HEK293 (cell line): ENCODE measurements around the gene HM13.
A peak's percentile ranks its signal among the peaks of the same experiment; 100 is the strongest.

ENCODE experiments used
- CTCF ChIA-PET: fragments of 350-600 bp; formaldehyde crosslinking; extraction: SDS; loops from one replicate; lab custom pipeline; 2021; ENCODE audit warnings: antibody characterized with exemption; lab: Yijun Ruan, JAX
- POLR2A ChIA-PET: fragments of 300-600 bp; formaldehyde crosslinking; extraction: SDS; loops from one replicate; lab custom pipeline; 2020; ENCODE audit warnings: antibody characterized with exemption, inconsistent platforms; lab: Yijun Ruan, JAX
- H3K27ac ChIP-seq: fragments of 200-500 bp; sonication (Bioruptor generic); 2 replicates; pipeline ENCODE4 v1.5.1; 2014; ENCODE audit warnings: low read depth, low read length, control low read depth, inconsistent platforms; ENCODE audit errors: extremely low read depth
- H3K36me3 ChIP-seq, 2 experiments: fragments of 200-500 bp in 1 of 2; sonication (Bioruptor generic) in 1 of 2; 1 replicate in 1 of 2; 2 replicates in 1 of 2; pipeline ENCODE4 v1.5.1; 2014 to 2017; ENCODE audit warnings: inconsistent platforms in 2 of 2, low read length in 2 of 2; ENCODE audit not compliant: control insufficient read depth in 2 of 2, insufficient read depth in 1 of 2
- H3K4me1 ChIP-seq: fragments of 200-500 bp; sonication (Bioruptor generic); 2 replicates; pipeline ENCODE4 v1.5.1; 2014; ENCODE audit warnings: mild to moderate bottlenecking, low read length, inconsistent platforms; ENCODE audit not compliant: control insufficient read depth, insufficient read depth
- H3K4me3 ChIP-seq: 2 replicates; pipeline ENCODE4 v1.5.1; 2011; ENCODE audit warnings: low read depth, mild to moderate bottlenecking, control low read depth, low read length, moderate library complexity
- H3K9me3 ChIP-seq: fragments of 200-500 bp; sonication (Bioruptor generic); 2 replicates; pipeline ENCODE4 v1.5.1; 2014; ENCODE audit warnings: low read depth, low read length, inconsistent platforms; ENCODE audit not compliant: control insufficient read depth, insufficient read depth
- GLIS1 ChIP-seq: fragments of 450-650 bp; formaldehyde crosslinking; IDR thresholded peaks from 2 replicates; pipeline ENCODE4 v1.5.1; 2016; ENCODE audit warnings: missing biosample characterization, missing genetic modification characterization
- KLF16 ChIP-seq: fragments of 450-650 bp; formaldehyde crosslinking; IDR thresholded peaks from 2 replicates; pipeline ENCODE4 v1.5.1; 2017; ENCODE audit warnings: missing biosample characterization, missing genetic modification characterization
- KLF8 ChIP-seq: fragments of 450-650 bp; formaldehyde crosslinking; IDR thresholded peaks from 2 replicates; pipeline ENCODE4 v1.5.1; 2016; ENCODE audit warnings: missing biosample characterization, missing genetic modification characterization
- KLF9 ChIP-seq: fragments of 450-650 bp; formaldehyde crosslinking; IDR thresholded peaks from 2 replicates; pipeline ENCODE4 v1.5.1; 2016; ENCODE audit warnings: missing biosample characterization, missing genetic modification characterization, low read depth
- YY1 ChIP-seq: fragments of 450-650 bp; formaldehyde crosslinking; IDR thresholded peaks from 2 replicates; pipeline ENCODE4 v1.5.1; 2018; ENCODE audit warnings: missing biosample characterization, missing genetic modification characterization
- ZBTB21 ChIP-seq: fragments of 450-650 bp; formaldehyde crosslinking; IDR thresholded peaks from 2 replicates; pipeline ENCODE4 v1.5.1; 2017; ENCODE audit warnings: missing biosample characterization, missing genetic modification characterization
- ZEB2 ChIP-seq: fragments of 450-650 bp; formaldehyde crosslinking; IDR thresholded peaks from 2 replicates; pipeline ENCODE4 v1.5.1; 2016; ENCODE audit warnings: missing biosample characterization, missing genetic modification characterization
- ZFP69B ChIP-seq: fragments of 450-650 bp; formaldehyde crosslinking; IDR thresholded peaks from 2 replicates; pipeline ENCODE4 v1.5.1; 2016; ENCODE audit warnings: missing biosample characterization, missing genetic modification characterization
- ZIC2 ChIP-seq: fragments of 450-650 bp; formaldehyde crosslinking; IDR thresholded peaks from 2 replicates; pipeline ENCODE4 v1.5.1; 2016; ENCODE audit warnings: missing biosample characterization, missing genetic modification characterization
- ZNF140 ChIP-seq: fragments of 450-650 bp; formaldehyde crosslinking; IDR thresholded peaks from 2 replicates; pipeline ENCODE4 v1.5.1; 2016; ENCODE audit warnings: missing biosample characterization, missing genetic modification characterization
- ZNF155 ChIP-seq: fragments of 450-650 bp; formaldehyde crosslinking; IDR thresholded peaks from 2 replicates; pipeline ENCODE4 v1.5.1; 2016; ENCODE audit warnings: missing biosample characterization, missing genetic modification characterization
- ZNF16 ChIP-seq: fragments of 450-650 bp; formaldehyde crosslinking; IDR thresholded peaks from 2 replicates; pipeline ENCODE4 v1.5.1; 2016; ENCODE audit warnings: low read depth, missing biosample characterization, missing genetic modification characterization
- ZNF175 ChIP-seq: fragments of 450-650 bp; formaldehyde crosslinking; IDR thresholded peaks from 2 replicates; pipeline ENCODE4 v1.5.1; 2016; ENCODE audit warnings: missing biosample characterization, missing genetic modification characterization
- ZNF324 ChIP-seq: fragments of 450-650 bp; formaldehyde crosslinking; IDR thresholded peaks from 2 replicates; pipeline ENCODE4 v1.5.1; 2016; ENCODE audit warnings: missing biosample characterization, missing genetic modification characterization
- ZNF501 ChIP-seq: fragments of 450-650 bp; formaldehyde crosslinking; IDR thresholded peaks from 2 replicates; pipeline ENCODE4 v1.5.1; 2016; ENCODE audit warnings: missing biosample characterization, missing genetic modification characterization
- ZNF514 ChIP-seq: fragments of 450-650 bp; formaldehyde crosslinking; IDR thresholded peaks from 2 replicates; pipeline ENCODE4 v1.5.1; 2016; ENCODE audit warnings: missing biosample characterization, missing genetic modification characterization
- ZNF548 ChIP-seq: fragments of 450-650 bp; formaldehyde crosslinking; IDR thresholded peaks from 2 replicates; pipeline ENCODE4 v1.5.1; 2016; ENCODE audit warnings: missing biosample characterization, missing genetic modification characterization
- ZNF560 ChIP-seq: fragments of 450-650 bp; formaldehyde crosslinking; IDR thresholded peaks from 2 replicates; pipeline ENCODE4 v1.5.1; 2017; ENCODE audit warnings: missing biosample characterization, missing genetic modification characterization, borderline replicate concordance
- ZNF658 ChIP-seq: fragments of 450-650 bp; formaldehyde crosslinking; IDR thresholded peaks from 2 replicates; pipeline ENCODE4; 2016; ENCODE audit warnings: missing biosample characterization, missing genetic modification characterization
- ZNF701 ChIP-seq: fragments of 450-650 bp; formaldehyde crosslinking; IDR thresholded peaks from 2 replicates; pipeline ENCODE4 v1.5.1; 2016; ENCODE audit warnings: missing biosample characterization, missing genetic modification characterization
- ZNF777 ChIP-seq: fragments of 450-650 bp; formaldehyde crosslinking; IDR thresholded peaks from 2 replicates; pipeline ENCODE4 v1.5.1; 2017; ENCODE audit warnings: missing biosample characterization, missing genetic modification characterization, borderline replicate concordance
- TF ChIP-seq, protein P1 (sequence below): sonication (generic); formaldehyde crosslinking; IDR thresholded peaks from 2 replicates; pipeline ENCODE4 v1.8.1; 2022; ENCODE audit warnings: mild to moderate bottlenecking, moderate library complexity, missing genetic modification reagents
- TF ChIP-seq, protein P2 (sequence below): fragments of 450-650 bp; formaldehyde crosslinking; IDR thresholded peaks from 2 replicates; pipeline ENCODE4 v1.5.1; 2017; ENCODE audit warnings: missing biosample characterization, missing genetic modification characterization
- TF ChIP-seq, protein P3 (sequence below): fragments of 450-650 bp; formaldehyde crosslinking; IDR thresholded peaks from 2 replicates; pipeline ENCODE4 v1.5.1; 2016; ENCODE audit warnings: missing biosample characterization, missing genetic modification characterization
- TF ChIP-seq, protein P4 (sequence below): fragments of 450-650 bp; formaldehyde crosslinking; IDR thresholded peaks from 2 replicates; pipeline ENCODE4 v1.5.1; 2016; ENCODE audit warnings: missing biosample characterization, missing genetic modification characterization
- TF ChIP-seq, protein P5 (sequence below): fragments of 450-650 bp; formaldehyde crosslinking; IDR thresholded peaks from 2 replicates; pipeline ENCODE4 v1.5.1; 2016; ENCODE audit warnings: missing biosample characterization, missing genetic modification characterization, low read depth
- TF ChIP-seq, protein P6 (sequence below): fragments of 450-650 bp; formaldehyde crosslinking; IDR thresholded peaks from 2 replicates; pipeline ENCODE4 v1.5.0; 2017; ENCODE audit warnings: missing biosample characterization, missing genetic modification characterization, borderline replicate concordance

Gene HM13

DNA sequence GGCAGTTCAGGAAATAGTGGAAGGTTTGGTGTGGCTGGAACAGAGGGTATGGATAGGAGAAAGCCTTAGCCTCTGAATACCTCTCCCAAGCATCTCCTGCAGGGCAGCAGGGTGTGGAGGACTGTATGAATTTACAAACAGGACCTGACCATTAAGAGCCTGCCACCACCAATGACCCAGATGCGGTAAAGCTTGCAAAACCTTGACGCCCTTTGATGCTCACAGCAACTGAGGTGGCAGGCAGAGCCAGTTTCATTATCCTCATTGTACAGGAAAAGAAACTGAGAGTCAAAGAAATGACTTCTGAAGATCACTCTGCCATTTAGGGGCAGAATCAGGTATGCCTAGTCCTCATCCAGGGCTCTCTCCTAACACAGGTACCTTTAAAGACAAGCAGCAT lies 2.4 kb downstream of the HM13 start:
- H3K4me3 ChIP-seq = no peak overlapping the region

DNA sequence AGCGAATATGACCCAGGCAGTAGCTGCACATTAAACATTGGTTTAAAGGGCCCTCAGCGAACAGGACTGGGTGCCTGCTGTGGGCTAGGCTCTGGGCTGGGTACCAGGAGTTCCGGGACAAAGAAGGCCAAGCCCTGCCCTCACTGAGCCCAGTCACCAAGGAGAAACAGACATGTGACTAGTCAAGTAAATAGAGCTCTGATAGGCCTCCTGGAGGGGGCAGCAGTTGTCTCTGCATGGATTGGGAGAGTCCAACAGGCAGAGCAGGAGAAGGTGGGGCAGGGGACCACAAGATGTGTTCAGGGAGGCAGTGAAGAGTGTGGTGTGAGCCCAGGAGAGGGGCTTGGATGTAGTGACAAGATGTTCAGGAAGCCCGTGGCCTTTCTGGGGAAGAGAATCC lies 3.1 kb downstream of the HM13 start:
- ChIA-PET CTCF (interaction anchor here (0.6 to 1.0 kb wide), 2 partner anchors 44 to 210 kb away, joined by 3 read pairs; no protein-coding TSS in a partner anchor), POLR2A (interaction anchor here (0.6 kb wide), 1 partner anchor 48 kb away, joined by 3 read pairs; no protein-coding TSS in a partner anchor)
- Histone ChIP-seq H3K27ac (no peak overlapping the region), H3K36me3 (peaks cover 0 to 50% of the 10 kb centered on the region in 2 experiments; a peak in 2 of 3 replicates), H3K4me3 (no peak overlapping the region), H3K9me3 (no peaks in the 10 kb centered on the region), H3K4me1 (peaks cover 2% of the 10 kb centered on the region; the same call in 1 of the 2 replicates)
- TF ChIP-seq, protein P1, sequence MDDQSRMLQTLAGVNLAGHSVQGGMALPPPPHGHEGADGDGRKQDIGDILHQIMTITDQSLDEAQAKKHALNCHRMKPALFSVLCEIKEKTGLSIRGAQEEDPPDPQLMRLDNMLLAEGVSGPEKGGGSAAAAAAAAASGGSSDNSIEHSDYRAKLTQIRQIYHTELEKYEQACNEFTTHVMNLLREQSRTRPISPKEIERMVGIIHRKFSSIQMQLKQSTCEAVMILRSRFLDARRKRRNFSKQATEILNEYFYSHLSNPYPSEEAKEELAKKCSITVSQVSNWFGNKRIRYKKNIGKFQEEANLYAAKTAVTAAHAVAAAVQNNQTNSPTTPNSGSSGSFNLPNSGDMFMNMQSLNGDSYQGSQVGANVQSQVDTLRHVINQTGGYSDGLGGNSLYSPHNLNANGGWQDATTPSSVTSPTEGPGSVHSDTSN (CRISPR knock-in tag) = no peak
- TF ChIP-seq ZNF16 (no peak), KLF16 (tag by site-specific recombination) (no peak), ZNF560 (tag by site-specific recombination) (no peak), ZNF701 (tag by site-specific recombination) (no peak), ZNF548 (tag by site-specific recombination) (no peak), ZIC2 (peak; percentile 46; the same call in 1 of the 2 replicates), ZFP69B (tag by site-specific recombination) (no peak), KLF9 (no peak), GLIS1 (tag by site-specific recombination) (peak; percentile 48)
- TF ChIP-seq, protein P2, sequence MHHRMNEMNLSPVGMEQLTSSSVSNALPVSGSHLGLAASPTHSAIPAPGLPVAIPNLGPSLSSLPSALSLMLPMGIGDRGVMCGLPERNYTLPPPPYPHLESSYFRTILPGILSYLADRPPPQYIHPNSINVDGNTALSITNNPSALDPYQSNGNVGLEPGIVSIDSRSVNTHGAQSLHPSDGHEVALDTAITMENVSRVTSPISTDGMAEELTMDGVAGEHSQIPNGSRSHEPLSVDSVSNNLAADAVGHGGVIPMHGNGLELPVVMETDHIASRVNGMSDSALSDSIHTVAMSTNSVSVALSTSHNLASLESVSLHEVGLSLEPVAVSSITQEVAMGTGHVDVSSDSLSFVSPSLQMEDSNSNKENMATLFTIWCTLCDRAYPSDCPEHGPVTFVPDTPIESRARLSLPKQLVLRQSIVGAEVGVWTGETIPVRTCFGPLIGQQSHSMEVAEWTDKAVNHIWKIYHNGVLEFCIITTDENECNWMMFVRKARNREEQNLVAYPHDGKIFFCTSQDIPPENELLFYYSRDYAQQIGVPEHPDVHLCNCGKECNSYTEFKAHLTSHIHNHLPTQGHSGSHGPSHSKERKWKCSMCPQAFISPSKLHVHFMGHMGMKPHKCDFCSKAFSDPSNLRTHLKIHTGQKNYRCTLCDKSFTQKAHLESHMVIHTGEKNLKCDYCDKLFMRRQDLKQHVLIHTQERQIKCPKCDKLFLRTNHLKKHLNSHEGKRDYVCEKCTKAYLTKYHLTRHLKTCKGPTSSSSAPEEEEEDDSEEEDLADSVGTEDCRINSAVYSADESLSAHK (tag by site-specific recombination) = 0 out of 2 replicates have a peak, but pooled peaks have one; percentile 40
- TF ChIP-seq, protein P3, sequence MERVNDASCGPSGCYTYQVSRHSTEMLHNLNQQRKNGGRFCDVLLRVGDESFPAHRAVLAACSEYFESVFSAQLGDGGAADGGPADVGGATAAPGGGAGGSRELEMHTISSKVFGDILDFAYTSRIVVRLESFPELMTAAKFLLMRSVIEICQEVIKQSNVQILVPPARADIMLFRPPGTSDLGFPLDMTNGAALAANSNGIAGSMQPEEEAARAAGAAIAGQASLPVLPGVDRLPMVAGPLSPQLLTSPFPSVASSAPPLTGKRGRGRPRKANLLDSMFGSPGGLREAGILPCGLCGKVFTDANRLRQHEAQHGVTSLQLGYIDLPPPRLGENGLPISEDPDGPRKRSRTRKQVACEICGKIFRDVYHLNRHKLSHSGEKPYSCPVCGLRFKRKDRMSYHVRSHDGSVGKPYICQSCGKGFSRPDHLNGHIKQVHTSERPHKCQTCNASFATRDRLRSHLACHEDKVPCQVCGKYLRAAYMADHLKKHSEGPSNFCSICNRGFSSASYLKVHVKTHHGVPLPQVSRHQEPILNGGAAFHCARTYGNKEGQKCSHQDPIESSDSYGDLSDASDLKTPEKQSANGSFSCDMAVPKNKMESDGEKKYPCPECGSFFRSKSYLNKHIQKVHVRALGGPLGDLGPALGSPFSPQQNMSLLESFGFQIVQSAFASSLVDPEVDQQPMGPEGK (tag by site-specific recombination) = no peak

More for the DNA sequence above, 2.4 kb downstream of the HM13 start:
- Histone ChIP-seq H3K27ac (0 out of 2 replicates have a peak overlapping the region, but pooled peaks have one; percentile 3), H3K36me3 (peaks cover 0 to 44% of the 10 kb centered on the region in 2 experiments; a peak in 2 of 3 replicates), H3K4me1 (peaks cover 2% of the 10 kb centered on the region; the same call in 1 of the 2 replicates), H3K9me3 (no peaks in the 10 kb centered on the region)
- POLR2A ChIA-PET = interaction anchor here (0.6 kb wide), 1 partner anchor 48 kb away, joined by 3 read pairs; no protein-coding TSS in a partner anchor
- TF ChIP-seq ZNF658 (tag by site-specific recombination) (no peak), ZEB2 (tag by site-specific recombination) (no peak), KLF8 (no peak), ZNF155 (tag by site-specific recombination) (no peak), ZNF501 (no peak), ZNF777 (tag by site-specific recombination) (no peak), ZNF514 (tag by site-specific recombination) (no peak), ZNF324 (tag by site-specific recombination) (no peak), ZBTB21 (no peak), ZNF140 (tag by site-specific recombination) (no peak), ZNF175 (tag by site-specific recombination) (no peak), YY1 (tag by site-specific recombination) (no peak)
- TF ChIP-seq, protein P4, sequence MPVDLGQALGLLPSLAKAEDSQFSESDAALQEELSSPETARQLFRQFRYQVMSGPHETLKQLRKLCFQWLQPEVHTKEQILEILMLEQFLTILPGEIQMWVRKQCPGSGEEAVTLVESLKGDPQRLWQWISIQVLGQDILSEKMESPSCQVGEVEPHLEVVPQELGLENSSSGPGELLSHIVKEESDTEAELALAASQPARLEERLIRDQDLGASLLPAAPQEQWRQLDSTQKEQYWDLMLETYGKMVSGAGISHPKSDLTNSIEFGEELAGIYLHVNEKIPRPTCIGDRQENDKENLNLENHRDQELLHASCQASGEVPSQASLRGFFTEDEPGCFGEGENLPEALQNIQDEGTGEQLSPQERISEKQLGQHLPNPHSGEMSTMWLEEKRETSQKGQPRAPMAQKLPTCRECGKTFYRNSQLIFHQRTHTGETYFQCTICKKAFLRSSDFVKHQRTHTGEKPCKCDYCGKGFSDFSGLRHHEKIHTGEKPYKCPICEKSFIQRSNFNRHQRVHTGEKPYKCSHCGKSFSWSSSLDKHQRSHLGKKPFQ (tag by site-specific recombination) = no peak
- TF ChIP-seq, protein P5, sequence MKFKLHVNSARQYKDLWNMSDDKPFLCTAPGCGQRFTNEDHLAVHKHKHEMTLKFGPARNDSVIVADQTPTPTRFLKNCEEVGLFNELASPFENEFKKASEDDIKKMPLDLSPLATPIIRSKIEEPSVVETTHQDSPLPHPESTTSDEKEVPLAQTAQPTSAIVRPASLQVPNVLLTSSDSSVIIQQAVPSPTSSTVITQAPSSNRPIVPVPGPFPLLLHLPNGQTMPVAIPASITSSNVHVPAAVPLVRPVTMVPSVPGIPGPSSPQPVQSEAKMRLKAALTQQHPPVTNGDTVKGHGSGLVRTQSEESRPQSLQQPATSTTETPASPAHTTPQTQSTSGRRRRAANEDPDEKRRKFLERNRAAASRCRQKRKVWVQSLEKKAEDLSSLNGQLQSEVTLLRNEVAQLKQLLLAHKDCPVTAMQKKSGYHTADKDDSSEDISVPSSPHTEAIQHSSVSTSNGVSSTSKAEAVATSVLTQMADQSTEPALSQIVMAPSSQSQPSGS (tag by site-specific recombination) = no peak
- TF ChIP-seq, protein P6, sequence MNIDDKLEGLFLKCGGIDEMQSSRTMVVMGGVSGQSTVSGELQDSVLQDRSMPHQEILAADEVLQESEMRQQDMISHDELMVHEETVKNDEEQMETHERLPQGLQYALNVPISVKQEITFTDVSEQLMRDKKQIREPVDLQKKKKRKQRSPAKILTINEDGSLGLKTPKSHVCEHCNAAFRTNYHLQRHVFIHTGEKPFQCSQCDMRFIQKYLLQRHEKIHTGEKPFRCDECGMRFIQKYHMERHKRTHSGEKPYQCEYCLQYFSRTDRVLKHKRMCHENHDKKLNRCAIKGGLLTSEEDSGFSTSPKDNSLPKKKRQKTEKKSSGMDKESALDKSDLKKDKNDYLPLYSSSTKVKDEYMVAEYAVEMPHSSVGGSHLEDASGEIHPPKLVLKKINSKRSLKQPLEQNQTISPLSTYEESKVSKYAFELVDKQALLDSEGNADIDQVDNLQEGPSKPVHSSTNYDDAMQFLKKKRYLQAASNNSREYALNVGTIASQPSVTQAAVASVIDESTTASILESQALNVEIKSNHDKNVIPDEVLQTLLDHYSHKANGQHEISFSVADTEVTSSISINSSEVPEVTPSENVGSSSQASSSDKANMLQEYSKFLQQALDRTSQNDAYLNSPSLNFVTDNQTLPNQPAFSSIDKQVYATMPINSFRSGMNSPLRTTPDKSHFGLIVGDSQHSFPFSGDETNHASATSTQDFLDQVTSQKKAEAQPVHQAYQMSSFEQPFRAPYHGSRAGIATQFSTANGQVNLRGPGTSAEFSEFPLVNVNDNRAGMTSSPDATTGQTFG = no peak
- CTCF ChIA-PET = interaction anchor here (0.9 to 1.4 kb wide), 2 partner anchors 46 to 56 kb away, joined by 5 to 6 read pairs; no protein-coding TSS in a partner anchor
